GM19452 (cell line): Measurements from ENCODE around the gene SYT14.
"Not testable (repeated sequence)": the region's sequence is repeated elsewhere in the genome, so short reads cannot be mapped to it uniquely, and the experiment has no call there.

Experiments used
- ATAC-seq: cut with Tn5 transposase; IDR thresholded peaks from one replicate; pipeline ENCODE4 v1.9.1; 2021; ENCODE audit not compliant: unreplicated experiment

SYT14 gene

DNA sequence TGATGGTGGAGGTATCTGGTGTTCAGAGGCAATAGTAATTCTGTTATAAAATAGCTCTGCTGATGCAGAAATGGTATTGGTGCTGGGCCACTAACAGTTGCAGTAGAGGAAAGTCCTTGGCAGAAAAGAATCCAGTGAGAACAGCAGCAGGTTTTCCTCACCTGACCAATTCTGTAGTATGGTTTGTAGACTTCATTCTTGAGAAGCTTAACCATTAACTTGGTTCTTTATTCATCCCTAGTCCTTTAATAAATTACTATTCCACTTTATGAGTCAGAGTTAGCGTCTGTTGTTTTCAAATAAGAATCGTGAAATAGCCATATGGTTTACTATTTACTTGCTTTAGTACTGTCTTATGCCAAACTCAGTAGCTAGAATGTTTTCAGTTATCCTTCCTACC is 166.1 kb downstream of the SYT14 start:
- no peak for ATAC-seq

DNA sequence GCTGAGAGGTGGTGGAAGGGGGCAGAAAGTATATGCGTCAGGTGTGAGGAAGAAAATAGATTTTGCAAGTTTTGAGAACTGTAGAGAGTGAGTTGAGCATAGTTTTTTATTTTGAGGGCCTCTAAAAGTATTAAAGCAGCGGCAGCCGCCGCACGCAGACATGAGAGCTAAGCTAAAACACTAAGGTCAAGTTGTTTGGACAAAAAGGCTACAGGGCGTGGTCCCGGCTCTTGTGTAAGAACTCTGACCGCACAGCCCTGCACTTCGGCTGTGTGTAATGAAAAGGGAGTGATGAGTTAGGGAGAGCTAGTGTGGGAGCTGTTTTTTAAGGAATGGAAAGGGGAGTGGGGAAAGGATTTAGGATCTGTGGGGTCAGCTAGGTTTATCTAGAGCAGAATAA is 174.9 kb downstream of the SYT14 start:
- ATAC-seq = not testable (repeated sequence)

DNA sequence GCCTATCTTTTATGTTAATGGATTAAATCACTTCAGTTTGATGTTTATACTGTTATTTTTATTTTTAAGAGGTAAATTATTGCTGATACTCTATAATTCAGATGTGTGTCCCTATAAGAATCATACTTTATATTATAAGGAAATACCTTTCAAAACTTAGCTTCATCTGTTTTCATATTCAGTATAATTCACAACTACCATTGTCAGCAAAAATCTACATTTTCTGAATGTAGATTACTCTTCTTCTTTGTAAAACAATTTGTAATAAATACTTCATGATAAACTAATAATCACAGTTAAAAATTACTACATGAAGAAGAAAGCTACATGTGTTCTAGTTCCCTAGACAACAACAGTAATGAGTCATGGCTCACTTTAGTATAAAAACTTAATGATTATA is 179.2 kb downstream of the SYT14 start:
- no peak for ATAC-seq

DNA sequence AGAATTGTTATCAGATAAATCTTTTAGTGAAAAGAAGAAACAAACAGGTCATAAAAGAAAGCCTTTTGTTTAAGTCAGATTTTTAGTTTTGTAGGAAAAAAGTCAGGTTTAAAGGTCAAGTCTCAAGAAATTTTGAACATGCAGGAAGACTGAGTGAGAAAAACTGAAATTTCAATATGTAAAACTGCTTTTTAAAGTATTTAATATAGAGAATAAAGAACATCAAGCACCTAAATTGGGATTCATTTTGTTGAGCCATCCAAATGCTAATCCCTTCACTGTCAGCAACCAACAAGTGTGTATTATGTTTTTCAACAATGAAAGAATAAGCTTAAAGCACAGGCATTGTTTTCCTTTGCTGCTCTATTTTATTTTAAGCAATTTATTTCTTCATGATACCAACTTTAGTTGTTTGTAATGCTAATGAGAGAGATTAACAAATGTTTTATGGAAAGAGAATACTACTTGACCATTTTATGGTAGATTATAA is 179.7 kb downstream of the SYT14 start:
- ATAC-seq = no peak

DNA sequence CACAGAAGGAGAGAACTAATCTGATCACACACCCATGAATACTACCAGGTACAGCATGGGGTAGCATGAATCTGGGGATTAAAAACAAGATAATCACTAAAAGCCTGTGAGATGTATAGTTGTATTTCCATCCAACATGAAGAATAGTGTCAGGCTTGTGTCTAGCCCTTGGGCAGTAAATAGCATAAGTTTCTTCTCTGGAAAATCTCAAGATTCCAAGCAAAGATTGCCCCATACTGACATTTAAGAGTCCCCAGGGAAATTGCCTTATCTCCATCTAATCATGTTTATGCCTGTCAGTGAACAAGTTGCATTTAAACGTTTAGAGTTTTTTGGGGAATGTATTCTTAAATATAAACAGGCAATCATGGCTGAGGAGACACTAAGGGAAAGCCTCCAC is 185.4 kb downstream of the SYT14 start:
- ATAC-seq = no peak

DNA sequence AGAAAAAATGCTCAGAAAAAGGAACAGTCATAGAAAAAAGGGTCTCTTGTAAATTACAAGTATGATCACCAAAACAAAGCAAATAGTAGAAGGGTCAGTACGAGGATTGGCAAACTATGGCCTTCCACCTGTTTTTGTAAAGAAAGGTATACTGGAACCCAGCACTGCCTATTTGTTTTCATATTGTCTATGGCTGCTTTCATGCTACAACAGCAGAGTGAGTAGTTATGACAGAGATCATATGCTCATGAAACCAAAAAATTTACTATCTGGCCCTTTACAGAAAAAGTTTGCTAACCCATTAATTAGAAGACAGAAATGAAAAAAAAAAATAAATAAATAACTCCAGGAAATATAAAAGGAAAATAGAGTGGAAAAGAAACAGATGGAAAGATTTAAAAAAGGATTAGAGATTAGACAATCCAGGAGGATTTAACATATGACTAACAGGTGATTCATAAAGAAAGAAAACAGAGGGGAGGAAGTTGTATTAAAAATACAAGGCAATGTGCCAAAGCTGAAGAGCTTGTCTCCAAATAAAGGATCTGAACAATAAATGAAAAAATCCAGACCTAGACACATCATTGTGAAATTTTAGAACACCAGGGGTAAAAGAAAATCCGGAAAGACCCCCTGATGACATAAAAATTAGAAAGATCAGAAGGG is 186.0 kb downstream of the SYT14 start:
- no peak for ATAC-seq

DNA sequence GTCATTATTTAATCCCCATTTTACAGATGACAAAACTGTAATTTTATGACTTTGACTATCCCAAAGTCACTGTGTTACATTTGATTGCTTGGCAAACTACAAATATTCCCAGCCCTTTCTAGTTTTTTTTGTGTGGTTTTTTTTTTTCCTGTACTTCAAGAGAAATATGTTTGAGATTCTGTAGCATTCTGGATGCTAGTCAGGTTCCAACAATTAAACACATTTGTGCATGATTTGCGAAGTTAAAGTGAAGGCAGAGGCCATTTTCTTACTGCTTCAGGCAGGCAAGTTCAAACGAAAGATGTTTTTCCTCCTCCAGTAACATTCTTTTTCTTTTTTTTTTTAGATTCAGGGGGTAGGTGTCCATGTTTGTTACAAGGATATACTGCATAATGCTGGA is 186.7 kb downstream of the SYT14 start:
- no peak for ATAC-seq

DNA sequence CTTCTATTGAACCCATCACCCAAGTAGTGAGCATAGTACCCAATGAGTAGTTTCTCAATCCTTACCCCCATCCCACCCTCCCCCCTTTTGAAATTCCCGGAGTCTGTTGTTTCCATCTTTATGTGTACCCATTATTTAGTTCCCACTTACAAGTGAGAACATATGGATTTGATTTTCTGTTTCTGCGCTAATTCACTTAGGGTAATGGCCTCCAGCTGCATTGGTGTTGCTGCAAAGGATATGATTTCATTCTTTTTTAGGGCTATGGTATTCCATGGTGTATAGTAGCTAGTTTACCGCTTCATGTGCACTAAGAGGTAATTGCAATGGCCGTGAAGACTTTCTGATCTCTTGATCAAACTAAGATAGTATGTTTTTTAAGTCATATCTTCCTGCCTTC is 187.1 kb downstream of the SYT14 start:
- no peak for ATAC-seq

DNA sequence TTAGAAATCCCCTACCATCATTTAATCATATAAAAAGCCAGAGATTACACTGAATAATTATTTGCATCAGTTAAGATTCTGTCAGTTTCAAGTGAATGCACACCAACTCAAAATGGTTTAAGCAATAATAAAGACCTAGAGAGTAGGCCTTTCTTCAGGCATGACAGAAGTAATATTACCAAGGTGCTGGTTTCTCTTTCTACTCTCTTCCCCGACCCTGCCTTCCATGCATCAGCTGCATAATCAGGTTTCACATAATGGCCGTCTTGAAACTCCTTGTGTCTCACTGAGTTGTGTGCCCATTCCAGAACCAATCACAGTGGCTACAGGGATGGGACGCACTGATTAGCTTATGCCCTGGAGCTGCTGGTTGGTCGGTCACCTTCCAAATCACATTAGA is 191.1 kb downstream of the SYT14 start:
- no peak for ATAC-seq

DNA sequence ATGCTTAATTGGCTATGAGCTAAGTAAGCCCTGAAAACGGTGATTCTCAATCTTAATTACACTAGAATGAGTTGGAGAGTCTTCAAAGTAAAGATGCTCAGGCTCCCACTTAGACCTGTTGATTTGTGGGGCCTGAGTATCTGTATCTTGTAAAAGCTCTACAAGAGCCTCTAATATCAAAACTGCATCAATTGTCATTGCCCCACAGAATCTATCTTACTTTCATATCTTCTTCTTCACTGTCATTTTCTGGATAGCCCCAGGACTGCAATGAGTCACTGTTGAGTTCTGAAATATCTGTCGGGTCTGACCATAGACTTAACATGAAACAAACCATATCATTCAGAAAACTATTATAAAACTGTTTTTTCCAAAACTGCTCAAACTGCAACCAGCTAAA is 191.7 kb downstream of the SYT14 start:
- peak; percentile 78 for ATAC-seq

DNA sequence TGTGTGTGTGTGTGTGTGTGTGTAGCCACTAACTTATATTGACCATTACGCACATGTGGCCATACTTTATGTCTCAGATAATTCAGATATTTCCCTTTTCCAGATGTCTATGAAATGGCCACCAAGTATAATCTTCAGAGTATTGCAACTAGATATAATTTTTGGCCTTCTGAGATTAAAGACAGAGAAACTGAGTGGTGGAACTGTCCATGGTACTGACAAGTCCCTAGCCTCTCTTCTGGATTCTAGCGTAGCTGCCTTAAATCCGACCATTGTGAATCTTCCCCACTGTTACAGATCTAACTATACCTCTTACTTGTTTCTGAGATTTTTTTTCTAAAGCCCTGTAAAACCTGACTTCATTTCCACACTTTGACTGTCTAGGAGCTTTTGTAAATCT is 194.6 kb downstream of the SYT14 start:
- no peak for ATAC-seq

DNA sequence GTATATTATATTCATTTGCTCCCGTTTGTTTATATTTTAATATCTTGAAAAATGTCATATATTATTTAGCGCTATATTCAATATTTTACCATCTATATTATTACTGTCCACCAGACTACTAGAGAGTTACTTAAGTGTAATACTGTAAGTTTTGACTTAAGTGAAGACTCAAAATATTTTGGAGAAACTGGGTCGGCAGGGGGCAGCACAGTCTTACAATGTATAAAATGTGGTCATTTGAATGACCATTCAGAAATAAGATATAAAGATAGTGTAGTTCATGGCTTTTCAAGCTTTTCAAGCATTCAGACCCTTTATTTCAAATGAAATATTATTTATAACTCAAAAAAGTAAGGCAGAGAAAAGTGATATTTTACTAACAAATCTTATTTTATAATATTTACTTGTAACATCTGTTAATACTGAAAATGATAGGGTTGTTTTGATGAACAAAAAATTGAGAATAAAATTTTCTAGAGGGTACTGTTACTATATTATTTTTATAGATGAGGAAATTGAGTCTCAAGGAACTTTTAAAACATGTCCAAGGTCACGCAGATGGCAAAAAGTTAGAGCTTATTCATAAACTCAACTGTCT is 205.5 kb downstream of the SYT14 start:
- ATAC-seq = no peak

DNA sequence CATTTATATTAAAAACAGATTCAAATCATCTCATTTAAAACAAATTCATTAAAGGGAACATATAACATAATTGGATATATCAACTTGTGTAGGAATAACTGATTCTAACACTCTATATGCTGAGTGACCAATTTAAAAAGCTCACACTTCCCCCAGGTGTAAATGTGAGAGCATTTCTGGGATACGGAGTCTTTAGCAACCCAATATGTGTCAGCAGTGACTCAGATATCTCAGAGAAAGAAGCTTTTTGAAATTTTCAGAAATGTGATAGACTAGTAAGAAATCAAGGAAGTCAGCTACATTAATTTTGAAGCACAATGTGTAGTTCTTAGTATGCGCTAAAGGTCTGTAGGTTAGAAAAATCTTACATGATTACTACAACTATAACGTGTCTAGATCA is 206.7 kb downstream of the SYT14 start:
- ATAC-seq = no peak

DNA sequence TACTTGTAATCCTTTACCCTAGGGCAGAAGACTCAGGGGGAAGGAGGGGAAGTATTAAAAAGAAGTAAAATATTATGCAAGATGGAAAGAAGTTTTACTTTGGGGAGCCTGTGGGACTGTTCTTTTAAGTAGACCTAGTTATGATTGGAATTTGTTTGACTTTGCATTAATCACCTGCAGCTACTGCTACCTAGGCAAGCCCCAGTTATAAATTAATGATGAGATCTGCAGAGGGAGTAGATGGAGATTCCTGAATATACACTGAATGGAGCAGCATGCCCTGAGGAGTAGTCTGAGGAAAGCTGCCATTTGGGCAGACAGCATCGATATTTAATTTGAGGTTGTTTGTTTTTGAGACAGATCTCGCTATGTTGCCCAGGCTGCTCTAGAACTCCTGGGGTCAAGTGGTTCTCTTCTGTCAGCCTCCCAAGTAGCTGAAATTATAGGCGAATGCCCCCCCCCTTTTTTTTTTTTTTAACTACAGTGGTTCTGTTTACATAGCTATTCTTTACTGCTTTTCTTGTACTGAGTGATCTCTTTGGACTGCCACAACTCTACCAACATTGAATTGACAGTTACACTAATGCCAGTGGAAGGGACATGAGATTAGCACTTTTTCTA is 213.1 kb downstream of the SYT14 start:
- no peak for ATAC-seq

DNA sequence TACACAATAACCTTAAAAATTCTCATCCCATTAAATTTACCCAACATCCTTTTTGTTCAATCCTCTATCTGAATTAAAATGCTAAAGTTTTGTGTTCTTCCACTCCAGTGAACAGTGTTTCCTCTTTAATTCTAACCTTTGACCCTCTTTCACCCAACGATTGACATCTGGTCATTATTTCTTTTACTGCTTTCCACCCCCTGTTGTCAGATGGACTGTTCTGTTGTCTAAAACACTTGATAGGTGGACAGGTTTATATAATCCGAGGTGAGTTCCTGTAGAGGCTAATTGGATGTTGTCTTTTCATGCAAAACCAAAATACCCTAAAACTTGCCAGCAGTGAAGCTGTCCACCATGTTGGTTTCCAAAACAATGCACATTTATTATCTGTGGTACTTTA is 221.2 kb downstream of the SYT14 start:
- ATAC-seq = no peak

DNA sequence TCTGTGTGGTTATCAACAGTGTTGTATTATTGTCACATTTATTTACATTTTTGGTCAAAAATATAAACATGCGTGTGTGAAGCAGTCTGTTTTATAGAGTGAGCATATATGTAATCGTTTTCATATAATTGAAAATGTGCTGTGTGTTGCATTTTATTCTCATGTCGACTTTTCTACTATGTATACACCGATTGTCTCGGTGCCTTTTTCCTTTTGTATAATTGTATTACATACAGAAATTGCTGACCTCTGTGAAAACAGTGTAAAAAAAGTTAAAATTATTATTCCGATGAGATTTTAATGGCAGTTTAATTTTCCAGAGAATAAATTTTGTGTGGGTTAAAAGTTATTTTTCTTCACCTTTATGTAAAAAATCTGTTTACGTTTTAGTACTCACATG is 232.2 kb downstream of the SYT14 start:
- no peak for ATAC-seq

DNA sequence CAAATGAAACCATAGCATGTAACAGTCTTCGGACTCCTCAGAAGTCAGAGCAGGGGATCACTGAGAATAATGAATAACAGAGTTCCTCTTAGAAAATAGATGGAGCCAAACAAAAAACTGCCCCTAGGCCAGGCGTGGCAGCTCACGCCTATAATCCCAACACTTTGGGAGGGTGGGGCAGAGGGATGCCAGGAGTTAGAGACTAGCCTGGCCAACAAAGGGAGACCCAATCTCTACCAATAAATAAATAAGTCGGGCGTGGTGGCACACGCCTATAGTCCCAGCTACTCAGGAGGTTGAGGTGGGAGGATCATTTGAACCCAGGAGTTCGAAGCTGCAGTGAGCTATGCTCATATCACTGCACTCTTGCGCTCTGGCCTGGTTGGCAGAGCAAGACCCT is 236.1 kb downstream of the SYT14 start:
- ATAC-seq = no peak

DNA sequence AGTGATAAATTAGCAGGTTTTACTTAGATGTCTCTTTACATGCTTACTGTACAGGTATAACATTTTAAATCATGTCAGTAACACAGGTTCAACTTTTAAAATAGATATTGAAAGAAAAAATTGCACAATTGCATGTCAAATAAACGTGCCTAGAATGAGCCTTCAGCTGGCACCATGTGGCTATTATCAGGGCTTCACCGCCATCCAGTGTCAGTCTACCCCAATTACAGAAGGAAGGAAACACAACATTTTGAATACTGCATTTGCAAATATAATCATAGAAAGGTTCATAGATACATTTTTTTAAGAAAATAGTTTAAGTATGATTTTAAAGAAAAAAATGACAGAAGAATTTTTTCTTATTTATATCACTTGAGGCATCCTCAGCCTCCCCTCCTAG is 247.0 kb downstream of the SYT14 start:
- no peak for ATAC-seq

DNA sequence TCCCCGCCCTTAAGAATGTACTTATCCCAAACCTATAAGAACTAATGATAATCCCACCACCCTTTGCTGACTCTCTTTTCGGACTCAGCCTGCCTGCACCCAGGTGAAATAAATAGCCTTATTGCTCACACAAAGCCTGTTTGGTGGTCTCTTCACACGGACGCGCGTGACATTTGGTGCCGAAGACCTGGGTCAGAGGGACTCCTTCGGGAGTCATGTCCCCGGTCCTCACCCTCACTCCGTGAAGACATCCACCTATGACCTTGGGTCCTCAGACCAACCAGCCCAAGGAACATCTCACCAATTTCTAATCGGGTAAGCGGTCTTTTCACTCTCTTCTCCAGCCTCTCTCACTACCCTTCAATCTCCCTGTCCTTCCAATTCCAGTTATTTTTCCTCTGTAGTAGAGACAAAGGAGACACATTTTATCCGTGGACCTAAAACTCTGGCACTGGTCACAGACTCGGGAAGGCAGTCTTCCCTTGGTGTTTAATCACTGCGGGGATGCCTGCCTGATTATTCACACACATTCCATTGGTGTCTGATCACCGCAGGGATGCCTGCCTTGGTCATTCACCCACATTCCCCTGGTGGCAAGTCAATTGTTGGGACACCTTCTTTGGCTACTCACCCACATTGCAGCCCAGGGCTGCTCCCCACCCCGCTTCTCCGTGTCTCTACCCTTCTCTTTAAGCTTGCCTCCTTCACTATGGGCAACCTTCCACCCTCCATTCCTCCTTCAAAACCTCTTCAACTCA is 250.0 kb downstream of the SYT14 start:
- ATAC-seq = not testable (repeated sequence)

DNA sequence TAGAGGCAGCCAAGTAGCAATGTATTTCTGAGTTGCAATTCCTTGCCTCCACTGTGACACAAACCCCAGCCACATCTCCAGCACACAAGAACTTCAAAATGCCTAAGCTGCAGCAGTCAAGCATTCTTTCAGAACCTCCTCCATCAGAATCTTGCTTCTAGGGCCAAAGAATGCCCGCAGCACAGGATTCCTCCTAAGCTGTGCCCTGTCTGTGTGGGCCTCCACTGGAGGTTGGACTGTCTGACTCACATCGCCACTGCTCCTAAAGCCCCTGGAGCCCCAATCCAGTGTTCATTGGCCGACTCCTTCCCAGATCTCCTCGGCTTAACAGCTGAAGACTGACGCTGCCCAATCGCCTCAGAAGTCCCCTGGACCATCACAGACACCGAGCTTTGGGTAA is 251.4 kb downstream of the SYT14 start:
- ATAC-seq = no peak

DNA sequence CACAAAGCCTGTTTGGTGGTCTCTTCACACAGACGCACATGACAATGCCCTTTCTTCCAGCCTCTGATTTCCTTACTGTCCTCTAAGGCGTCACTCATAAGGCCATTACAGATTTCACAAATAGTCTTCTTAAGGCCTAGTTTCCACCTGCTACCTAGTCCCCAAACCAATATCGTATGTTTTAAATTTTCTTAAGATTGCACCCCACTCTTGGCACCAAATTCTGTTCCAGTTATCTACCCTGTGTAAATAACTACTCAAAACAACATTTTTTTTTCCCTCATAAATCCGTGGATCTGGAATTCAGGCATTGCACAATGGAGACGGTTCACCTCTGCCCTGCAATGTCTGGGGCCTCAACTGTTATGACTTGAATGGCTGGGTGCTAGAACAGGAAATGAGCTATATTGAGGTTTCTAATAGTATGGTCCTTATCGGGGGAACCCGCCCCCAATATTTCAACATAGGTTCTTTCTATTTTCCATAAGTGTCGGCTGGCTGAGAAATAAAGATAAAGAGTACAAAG is 257.7 kb downstream of the SYT14 start:
- ATAC-seq = no peak

DNA sequence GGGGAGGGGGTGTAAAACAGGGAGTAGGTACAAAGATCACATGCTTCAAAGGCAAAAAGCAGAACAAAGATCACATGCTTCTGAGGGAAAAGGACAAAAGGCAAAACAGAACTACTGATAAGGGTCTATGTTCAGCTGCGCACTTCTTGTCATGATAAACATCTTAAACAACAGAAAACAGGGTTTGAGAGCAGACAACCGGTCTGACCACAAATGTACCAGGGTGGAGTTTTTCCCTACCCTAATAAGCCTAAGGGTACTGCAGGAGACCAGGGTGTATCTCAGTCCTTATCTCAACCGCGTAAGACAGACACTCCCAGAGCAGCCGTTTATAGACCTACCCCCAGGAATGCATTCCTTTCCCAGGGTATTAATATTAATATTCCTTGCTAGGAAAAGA is 258.2 kb downstream of the SYT14 start:
- not testable (repeated sequence) for ATAC-seq
